Natural killer cell (primary cell): ENCODE results near the gene SLC35B2. TPM values are rescaled to one million over a fixed set of nuclear protein-coding genes. Genes with fewer than 3 reads are reported as not detected.

Experiments used
- ATAC-seq, 3 donors: fragments of 150-1000 bp in 2 of 3; fragments of 200-7000 bp in 1 of 3; cut with Tn5 transposase; 1 replicate in 1 of 3; 2 replicates in 2 of 3; pipeline ENCODE4 v1.10.0; 2021; ENCODE audit warnings: mild to moderate bottlenecking in 2 of 3, moderate library complexity in 2 of 3
- DNase-seq, 2 donors: peaks; one replicate each; pipeline versions ENCODE4 v3.0.0 to v3.0.0-alpha.2; 2013 to 2021; ENCODE audit warnings: mixed read lengths in 1 of 2
- H3K27ac ChIP-seq: one replicate; pipeline ENCODE4 v1.5.1; 2013; ENCODE audit warnings: mild to moderate bottlenecking, low read length
- H3K27me3 ChIP-seq: one replicate; pipeline ENCODE4 v1.6.1; 2013; ENCODE audit warnings: low read length; ENCODE audit not compliant: control insufficient read depth, insufficient read depth
- H3K36me3 ChIP-seq: one replicate; pipeline ENCODE4 v1.6.1; 2013; ENCODE audit warnings: low read length; ENCODE audit not compliant: control insufficient read depth, insufficient read depth
- H3K4me1 ChIP-seq: one replicate; pipeline ENCODE4 v1.6.1; 2013; ENCODE audit warnings: low read length; ENCODE audit not compliant: control insufficient read depth, insufficient read depth
- H3K4me3 ChIP-seq: one replicate; pipeline ENCODE4 v1.5.1; 2013; ENCODE audit warnings: low read length
- H3K9me3 ChIP-seq: one replicate; pipeline ENCODE4 v1.6.1; 2013; ENCODE audit warnings: low read length; ENCODE audit not compliant: control insufficient read depth, insufficient read depth
- H3K27ac Mint-ChIP-seq, 2 donors: one replicate each; pipeline ENCODE4 v1.8.0; 2022; ENCODE audit warnings: mild to moderate bottlenecking in 2 of 2, mixed read lengths in 2 of 2, moderate library complexity in 1 of 2
- H3K27me3 Mint-ChIP-seq, 2 donors: one replicate each; pipeline ENCODE4 v1.8.0; 2022; ENCODE audit warnings: low read depth in 2 of 2, mixed read lengths in 2 of 2
- H3K36me3 Mint-ChIP-seq: one replicate; pipeline ENCODE4 v1.8.0; 2022; ENCODE audit warnings: mixed read lengths
- H3K4me1 Mint-ChIP-seq, 2 donors: one replicate each; pipeline ENCODE4 v1.8.0; 2022; ENCODE audit warnings: mixed read lengths in 2 of 2
- H3K4me3 Mint-ChIP-seq: one replicate; pipeline ENCODE4 v1.8.0; 2022; ENCODE audit warnings: mild to moderate bottlenecking, moderate library complexity, mixed read lengths
- H3K9me3 Mint-ChIP-seq, 2 donors: one replicate each; pipeline ENCODE4 v1.8.0; 2022; ENCODE audit warnings: mixed read lengths in 2 of 2
- CTCF ChIP-seq: fragments of 200-600 bp; IDR thresholded peaks from one replicate; pipeline ENCODE4 v1.8.0; 2022; ENCODE audit warnings: antibody characterized with exemption
- WGBS: methylation state at CpG from one replicate; pipeline ENCODE4 v1.1.7; 2013; ENCODE audit warnings: missing lambda C conversion rate; ENCODE audit not compliant: insufficient coverage; 5-methylcytosine and 5-hydroxymethylcytosine counted together
- intact Hi-C: fragments of 100-400 bp; cut with micrococcal nuclease; formaldehyde crosslinking; loops from one replicate; pipeline ENCODE4 v1.14.2; 2022
- total RNA-seq, 4 donors: library from RNA; stranded (reverse); fragments of 120-200 nt in 1 of 4; gene quantifications; one replicate each; pipeline versions ENCODE4 v1.2.3 to v1.2.4, GENCODE V29; 2013 to 2022

Gene SLC35B2
- total RNA-seq, 3 donors from 2014 or later (not counting 1 experiment from before 2014, with no cell fraction given), result 20.9 to 27.7 (median 26.8) TPM

- Histone ChIP-seq H3K27me3 (peaks cover 32% of the 10 kb centered on the region), H3K4me1 (peaks cover 38% of the 10 kb centered on the region), H3K4me3 (no peak overlapping the region), H3K27ac (no peak overlapping the region), H3K36me3 (no peaks in the 10 kb centered on the region), H3K9me3 (no peaks in the 10 kb centered on the region)
- Mint-ChIP-seq H3K4me3 (peak overlapping the region; percentile 55), H3K27me3 (peaks cover 31% of the 10 kb centered on the region in 2 donors), H3K4me1 (peaks cover 18 to 41% of the 10 kb centered on the region in 2 donors), H3K9me3 (no peaks in the 10 kb centered on the region), H3K27ac (peak overlapping the region; percentile 41 to 98), H3K36me3 (no peaks in the 10 kb centered on the region)
- intact Hi-C loops, result loop anchor here (1.0 to 2.0 kb wide), 2 partner anchors 45 to 71 kb away; partner anchors contain the start of gene AARS2
- WGBS, result 33% methylated on average over 3 of the region's 5 CpGs
- DNase-seq, result peak; percentile 49 to 88
- no peak for ATAC-seq
- peak; percentile 82 for TF ChIP-seq CTCF
Measured at GRCh38 chr6:44268095-44268628, 10.8 kb upstream of the SLC35B2 start.

GRCh38 chr6:44267252-44267651, 9.9 kb upstream of the SLC35B2 start:
- intact Hi-C loops, result no loop called here
- Mint-ChIP-seq H3K9me3 (no peaks in the 10 kb centered on the region), H3K4me3 (no peak overlapping the region), H3K36me3 (no peaks in the 10 kb centered on the region), H3K27me3 (peaks cover 22 to 23% of the 10 kb centered on the region in 2 donors), H3K27ac (peak overlapping the region; percentile 93 to 98), H3K4me1 (peaks cover 19 to 50% of the 10 kb centered on the region in 2 donors)
- no peak for ATAC-seq
- 83% methylated on average over 9 of the region's 10 CpGs for WGBS
- Histone ChIP-seq H3K4me3 (no peak overlapping the region), H3K36me3 (peaks cover 1% of the 10 kb centered on the region), H3K9me3 (no peaks in the 10 kb centered on the region), H3K27me3 (peaks cover 29% of the 10 kb centered on the region), H3K4me1 (peaks cover 47% of the 10 kb centered on the region), H3K27ac (no peak overlapping the region)
- DNase-seq, result peak in 1 of 2 donors; percentile 18
- TF ChIP-seq CTCF, result no peak

- peaks cover 6% of the 10 kb centered on the region for H3K36me3 ChIP-seq
- H3K4me1 Mint-ChIP-seq, result peaks cover 19 to 47% of the 10 kb centered on the region in 2 donors
- WGBS, result 70% methylated on average over 3 of the region's 3 CpGs
- peak overlapping the region; percentile 93 for H3K4me3 Mint-ChIP-seq
- peak overlapping the region; percentile 74 for H3K27ac ChIP-seq
- ATAC-seq, result no peak
- peak overlapping the region; percentile 93 to 98 for H3K27ac Mint-ChIP-seq
- H3K4me3 ChIP-seq, result no peak overlapping the region
- no peaks in the 10 kb centered on the region for H3K9me3 ChIP-seq
- peaks cover 55% of the 10 kb centered on the region for H3K4me1 ChIP-seq
- intact Hi-C loops, result no loop called here
- peaks cover 21% of the 10 kb centered on the region for H3K27me3 ChIP-seq
- H3K9me3 Mint-ChIP-seq, result no peaks in the 10 kb centered on the region
- DNase-seq, result no peak
- H3K36me3 Mint-ChIP-seq, result no peaks in the 10 kb centered on the region
- TF ChIP-seq CTCF, result no peak
- H3K27me3 Mint-ChIP-seq, result peaks cover 16% of the 10 kb centered on the region in 2 donors
Measured at GRCh38 chr6:44266347-44266746, 9.0 kb upstream of the SLC35B2 start.
